ENCODE data around the gene RECQL5. TPM values are rescaled to one million over a fixed set of nuclear protein-coding genes. Genes with fewer than 3 reads are reported as not detected.
"Not testable (repeated sequence)": the region's sequence is repeated elsewhere in the genome, so short reads cannot be mapped to it uniquely, and the experiment has no call there.

The RECQL5 gene
- total RNA-seq, 1 donor, result 7.8 TPM

DNA sequence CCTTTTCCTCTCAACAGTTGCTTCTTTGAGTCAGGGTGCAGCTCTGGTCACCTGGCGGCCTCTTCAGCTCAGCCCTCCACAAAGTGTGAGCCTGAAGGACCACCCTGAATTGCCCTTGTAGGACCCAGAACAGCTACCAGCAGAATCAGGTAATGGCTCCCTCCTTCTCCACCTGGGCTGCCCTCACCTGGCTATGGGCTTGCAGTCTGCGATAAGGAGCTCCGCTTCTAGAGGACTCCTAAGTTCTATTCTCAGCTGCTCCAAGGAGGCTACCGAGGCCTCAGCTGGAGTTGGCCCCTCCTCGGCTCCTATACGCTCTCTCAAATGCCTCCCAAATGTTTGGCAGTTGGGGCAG lies 20.3 kb downstream of the RECQL5 start:
- Histone ChIP-seq H3K27me3 (ENCODE audit: insufficient read depth, low read length) (no peaks in the 10 kb centered on the region), H3K9me3 (ENCODE audit: low read depth, low read length) (no peaks in the 10 kb centered on the region), H3K4me3 (ENCODE audit: low read length) (no peak overlapping the region), H3K4me1 (ENCODE audit: insufficient read depth, low read length) (peaks cover 13% of the 10 kb centered on the region)

DNA sequence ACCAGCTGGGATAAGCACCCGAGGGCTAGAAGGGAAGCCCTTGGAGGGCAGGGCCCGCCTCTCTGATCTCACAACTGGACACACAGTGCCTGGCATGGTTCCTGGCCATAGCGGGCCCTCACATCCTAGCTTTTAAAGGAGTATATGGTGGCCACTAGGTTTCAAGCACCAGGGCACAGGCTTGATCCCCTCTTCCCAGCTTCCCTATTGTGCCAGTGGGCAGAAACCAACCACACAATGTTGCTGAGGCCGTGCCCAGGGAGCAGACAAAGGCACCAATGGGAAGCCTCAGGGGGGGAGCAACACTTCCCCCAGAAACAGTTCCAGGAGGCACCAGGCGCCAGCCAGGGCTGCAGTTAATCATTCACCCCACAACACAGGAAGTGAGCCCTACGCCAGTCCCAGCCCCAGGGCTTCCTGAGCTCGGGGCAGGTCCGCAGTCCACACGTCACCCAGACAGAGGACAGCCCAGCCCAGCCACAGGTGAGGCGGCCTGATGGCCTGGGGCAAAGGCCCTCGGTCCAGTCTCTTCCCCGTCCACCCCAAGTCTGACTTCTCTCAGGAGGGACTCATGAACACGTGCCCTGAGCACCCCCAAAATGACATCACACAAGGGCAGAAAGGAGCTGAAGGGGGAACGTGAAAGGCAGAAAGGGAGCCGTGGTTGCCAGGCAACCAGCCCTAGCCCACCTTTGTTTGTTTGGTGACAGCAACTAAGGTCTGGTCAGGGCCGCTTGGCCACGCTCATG lies 20.9 kb downstream of the RECQL5 start:
- Histone ChIP-seq H3K4me1 (ENCODE audit: insufficient read depth, low read length) (peaks cover 13% of the 10 kb centered on the region), H3K4me3 (ENCODE audit: low read length) (no peak overlapping the region), H3K9me3 (ENCODE audit: low read depth, low read length) (no peaks in the 10 kb centered on the region), H3K27me3 (ENCODE audit: insufficient read depth, low read length) (no peaks in the 10 kb centered on the region)

DNA sequence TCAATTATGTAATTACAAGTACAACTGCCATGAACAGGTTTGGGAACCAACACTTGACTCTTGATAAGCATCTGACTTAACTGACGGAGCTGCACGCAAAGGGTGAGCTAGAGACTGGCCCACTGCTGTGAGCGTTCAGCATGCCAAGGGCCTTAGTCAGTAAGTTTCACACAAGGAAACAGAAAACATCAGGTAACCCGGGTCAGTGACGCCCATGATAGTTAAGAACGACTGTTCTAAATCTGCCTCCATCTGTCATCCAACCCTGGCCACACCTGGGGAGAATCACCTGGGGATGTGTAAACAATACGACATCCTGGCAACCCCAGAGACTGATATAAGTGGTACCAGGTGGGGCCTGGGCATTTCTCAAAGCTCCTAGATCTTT lies 21.5 kb downstream of the RECQL5 start:
- Histone ChIP-seq H3K4me1 (ENCODE audit: insufficient read depth, low read length) (peaks cover 13% of the 10 kb centered on the region), H3K4me3 (ENCODE audit: low read length) (no peak overlapping the region), H3K9me3 (ENCODE audit: low read depth, low read length) (no peaks in the 10 kb centered on the region), H3K27me3 (ENCODE audit: insufficient read depth, low read length) (no peaks in the 10 kb centered on the region)

DNA sequence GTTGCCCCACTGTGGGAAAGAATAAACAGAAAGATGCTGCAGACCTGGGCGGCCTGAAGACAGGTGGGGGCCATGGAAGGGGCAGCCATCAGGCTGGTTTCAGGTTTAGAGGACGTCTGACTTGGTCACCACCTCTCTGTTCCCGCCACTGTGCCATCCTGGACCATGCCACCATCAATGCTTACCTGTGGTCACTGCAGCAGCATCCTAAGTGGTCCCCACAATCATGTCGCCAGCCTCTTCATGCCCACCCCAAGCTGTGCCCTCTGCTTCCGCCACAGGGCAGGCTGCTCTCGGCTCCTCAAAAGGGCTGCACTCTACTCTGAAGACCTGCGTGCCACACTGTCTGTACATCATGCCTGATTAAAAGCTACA lies 23.3 kb downstream of the RECQL5 start:
- no peak overlapping the region for H3K4me3 ChIP-seq (ENCODE audit: low read length)
- H3K9me3 ChIP-seq (ENCODE audit: low read depth, low read length), result no peaks in the 10 kb centered on the region
- H3K4me1 ChIP-seq (ENCODE audit: insufficient read depth, low read length), result peaks cover 13% of the 10 kb centered on the region
- H3K27me3 ChIP-seq (ENCODE audit: insufficient read depth, low read length), result no peaks in the 10 kb centered on the region

DNA sequence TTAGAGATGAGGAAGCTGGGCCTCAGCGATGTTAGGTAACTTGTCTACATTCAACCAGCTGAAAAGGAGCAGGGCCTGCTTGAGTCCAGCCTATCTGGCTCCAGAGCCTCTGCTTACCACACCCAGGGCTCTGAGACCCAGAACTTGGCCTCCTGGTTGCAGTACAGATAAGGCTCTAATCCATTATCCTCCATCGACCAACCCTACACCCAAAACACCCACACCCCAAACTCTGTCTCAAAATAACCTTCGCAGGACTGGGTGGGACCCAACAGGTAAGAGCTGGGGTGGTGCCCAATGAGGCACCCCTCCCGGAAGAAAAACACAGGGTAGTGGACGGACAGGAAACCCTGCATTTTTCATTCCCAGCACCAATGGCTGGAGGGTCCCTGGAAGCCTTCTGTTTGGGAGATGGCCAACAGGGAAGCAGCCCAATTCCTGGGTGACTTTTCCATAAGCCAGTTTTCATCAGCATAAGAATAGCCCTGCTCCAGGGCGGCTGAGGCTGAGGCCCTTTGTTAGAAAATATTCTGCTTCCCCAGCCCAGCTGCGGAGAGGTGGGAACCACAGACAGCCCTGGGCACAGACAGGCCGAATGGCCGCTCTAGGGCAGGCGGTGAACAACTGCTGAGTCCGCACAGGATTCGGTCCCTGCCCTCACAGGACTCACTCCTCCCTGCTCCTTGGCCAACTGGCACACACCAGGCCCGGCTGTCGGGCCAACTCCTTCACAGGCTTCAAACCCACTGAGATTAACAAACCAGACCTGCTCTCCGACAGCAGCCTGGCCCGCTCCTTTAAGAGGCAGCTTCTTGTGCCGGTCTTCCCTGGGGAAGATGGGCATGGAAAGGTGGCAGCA lies 23.9 kb downstream of the RECQL5 start:
- no peak overlapping the region for H3K4me3 ChIP-seq (ENCODE audit: low read length)
- peaks cover 13% of the 10 kb centered on the region for H3K4me1 ChIP-seq (ENCODE audit: insufficient read depth, low read length)
- no peaks in the 10 kb centered on the region for H3K9me3 ChIP-seq (ENCODE audit: low read depth, low read length)
- H3K27me3 ChIP-seq (ENCODE audit: insufficient read depth, low read length), result no peaks in the 10 kb centered on the region

DNA sequence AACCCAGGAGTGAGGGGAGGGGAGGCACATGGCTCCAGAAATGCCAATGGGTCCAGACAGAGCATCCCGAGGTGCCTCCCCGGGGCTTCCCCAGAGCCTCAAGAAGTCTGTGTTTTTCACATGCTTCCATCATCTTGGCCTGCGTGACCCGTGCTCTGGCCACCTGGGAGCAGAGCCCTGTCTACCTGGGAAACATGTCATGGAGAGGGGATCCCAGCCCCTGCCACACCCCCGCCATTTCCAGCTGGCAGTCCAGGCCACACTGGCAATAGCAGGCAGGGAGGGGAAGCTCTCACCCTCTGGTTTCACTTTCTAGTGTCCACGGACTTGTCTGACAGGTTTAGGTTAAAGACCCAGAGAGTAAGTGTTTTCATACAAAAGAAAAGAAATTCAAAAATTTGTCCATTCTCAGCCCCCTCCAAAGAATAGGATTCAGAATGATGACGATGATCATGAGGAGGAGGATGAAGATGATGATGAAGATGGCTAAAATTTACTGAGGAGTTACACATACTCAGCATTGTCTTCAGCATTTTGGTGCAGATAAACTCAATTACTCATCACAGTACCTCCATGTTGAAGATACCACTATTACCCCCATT lies 24.7 kb downstream of the RECQL5 start:
- H3K9me3 ChIP-seq (ENCODE audit: low read depth, low read length), result no peaks in the 10 kb centered on the region
- peaks cover 13% of the 10 kb centered on the region for H3K4me1 ChIP-seq (ENCODE audit: insufficient read depth, low read length)
- H3K4me3 ChIP-seq (ENCODE audit: low read length), result no peak overlapping the region
- no peaks in the 10 kb centered on the region for H3K27me3 ChIP-seq (ENCODE audit: insufficient read depth, low read length)

DNA sequence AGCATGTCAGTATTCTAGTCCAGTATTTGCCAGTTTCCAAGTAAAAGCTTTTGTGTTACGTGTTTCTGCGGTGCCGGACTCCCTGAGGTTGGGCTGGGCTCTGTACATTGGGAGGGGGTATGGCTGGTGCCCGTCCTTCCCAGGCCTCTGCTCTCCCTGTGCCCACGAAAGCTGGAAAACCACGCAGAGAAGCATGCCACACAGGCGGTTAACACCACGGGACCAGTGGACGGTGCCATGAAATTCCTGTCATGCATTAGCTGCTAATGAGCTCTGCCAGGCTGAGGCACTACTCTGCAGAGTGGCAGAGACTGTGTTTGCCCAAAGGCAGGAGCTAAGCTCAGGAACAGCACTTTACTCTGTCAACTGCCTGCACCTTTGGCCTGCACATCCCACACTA lies 25.6 kb downstream of the RECQL5 start:
- Histone ChIP-seq H3K4me1 (ENCODE audit: insufficient read depth, low read length) (peaks cover 10% of the 10 kb centered on the region), H3K4me3 (ENCODE audit: low read length) (no peak overlapping the region), H3K9me3 (ENCODE audit: low read depth, low read length) (no peaks in the 10 kb centered on the region), H3K27me3 (ENCODE audit: insufficient read depth, low read length) (no peaks in the 10 kb centered on the region)

DNA sequence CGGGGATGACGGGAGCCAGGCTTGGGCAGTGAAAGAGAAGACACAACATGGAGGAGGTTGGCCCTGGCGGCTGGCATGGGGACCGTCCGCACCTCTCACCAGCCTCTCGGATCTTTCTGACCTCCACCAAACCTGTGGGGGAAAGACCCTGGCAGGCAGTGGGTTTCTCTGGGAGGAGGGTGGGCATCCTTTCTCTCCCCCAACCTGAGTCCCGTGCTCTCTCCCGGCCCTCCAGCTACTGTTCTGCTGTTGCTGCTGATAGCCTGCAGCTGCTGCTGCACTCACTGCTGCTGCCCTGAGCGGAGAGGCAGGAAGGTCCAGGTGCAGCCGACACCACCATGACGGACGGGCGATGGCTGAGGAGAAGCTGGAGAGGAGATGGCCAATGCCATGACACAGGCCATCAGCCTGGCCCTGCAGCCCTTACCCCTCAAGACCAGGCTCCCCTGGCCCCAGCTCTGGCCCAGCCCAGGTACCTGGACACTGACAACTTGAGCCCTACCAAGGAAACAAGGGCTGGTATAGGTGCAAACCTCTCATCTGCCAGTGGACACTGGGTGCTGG lies 26.3 kb downstream of the RECQL5 start:
- no peaks in the 10 kb centered on the region for H3K27me3 ChIP-seq (ENCODE audit: insufficient read depth, low read length)
- peaks cover 3% of the 10 kb centered on the region for H3K4me1 ChIP-seq (ENCODE audit: insufficient read depth, low read length)
- no peak overlapping the region for H3K4me3 ChIP-seq (ENCODE audit: low read length)
- no peaks in the 10 kb centered on the region for H3K9me3 ChIP-seq (ENCODE audit: low read depth, low read length)

DNA sequence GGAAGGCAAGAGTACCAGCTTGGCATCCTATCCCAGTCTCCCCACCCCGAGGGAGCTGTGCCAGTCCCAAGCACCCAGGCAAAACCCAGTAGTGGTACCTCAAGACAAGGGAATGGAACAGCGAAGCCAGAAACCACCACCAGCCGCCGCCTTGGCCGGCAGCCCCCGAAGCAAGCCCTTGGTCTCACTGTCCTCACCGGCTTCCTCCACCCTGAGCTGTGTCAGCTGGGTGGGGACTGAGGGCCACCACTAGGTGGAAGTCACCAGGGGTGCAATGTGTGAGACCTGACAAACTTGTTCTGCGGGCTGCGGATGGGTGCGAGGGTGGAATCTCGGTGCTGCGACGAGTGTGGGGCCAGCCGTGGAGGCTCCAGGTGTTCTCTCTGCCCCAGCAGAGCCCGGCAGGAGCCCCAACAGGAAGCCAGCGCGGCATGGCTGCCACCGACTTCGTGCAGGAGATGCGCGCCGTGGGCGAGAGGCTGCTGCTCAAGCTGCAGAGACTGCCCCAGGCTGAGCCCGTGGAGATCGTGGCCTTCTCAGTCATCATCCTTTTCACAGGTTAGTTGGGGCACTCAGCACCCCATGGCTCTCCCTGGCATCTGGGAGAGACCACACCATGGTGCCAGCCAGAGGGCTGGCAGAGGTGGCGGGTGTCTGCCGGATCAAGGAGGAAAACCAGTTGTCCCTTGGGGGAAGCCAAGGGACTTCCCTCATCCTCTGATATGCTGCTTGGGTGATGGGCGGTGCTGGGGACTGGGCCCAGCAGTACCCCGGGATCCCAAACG lies 27.0 kb downstream of the RECQL5 start:
- Histone ChIP-seq H3K4me3 (ENCODE audit: low read length) (no peak overlapping the region), H3K27me3 (ENCODE audit: insufficient read depth, low read length) (no peaks in the 10 kb centered on the region), H3K9me3 (ENCODE audit: low read depth, low read length) (no peaks in the 10 kb centered on the region), H3K4me1 (ENCODE audit: insufficient read depth, low read length) (no peaks in the 10 kb centered on the region)

DNA sequence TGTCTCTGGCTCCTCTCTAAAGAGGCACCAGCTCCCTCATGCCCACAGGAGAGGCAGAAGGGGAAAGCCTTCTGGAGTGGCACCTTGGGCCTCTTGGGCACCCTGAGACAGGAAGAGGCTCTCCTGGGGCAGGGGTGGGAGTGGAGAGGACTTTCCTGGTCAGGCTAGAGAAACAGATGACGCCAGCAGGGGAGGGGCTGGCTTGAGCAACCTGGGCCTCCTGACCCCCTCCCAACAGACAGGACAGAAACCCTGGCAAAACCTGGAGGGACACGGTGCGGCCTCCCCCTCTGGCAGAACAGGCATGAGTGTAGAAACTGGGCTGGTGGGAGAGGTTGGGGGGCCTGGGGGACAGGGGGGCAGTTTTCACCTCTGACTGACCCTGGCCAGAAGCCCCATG lies 27.6 kb downstream of the RECQL5 start:
- no peak overlapping the region for H3K4me3 ChIP-seq (ENCODE audit: low read length)
- no peaks in the 10 kb centered on the region for H3K27me3 ChIP-seq (ENCODE audit: insufficient read depth, low read length)
- H3K4me1 ChIP-seq (ENCODE audit: insufficient read depth, low read length), result no peaks in the 10 kb centered on the region
- H3K9me3 ChIP-seq (ENCODE audit: low read depth, low read length), result no peaks in the 10 kb centered on the region

DNA sequence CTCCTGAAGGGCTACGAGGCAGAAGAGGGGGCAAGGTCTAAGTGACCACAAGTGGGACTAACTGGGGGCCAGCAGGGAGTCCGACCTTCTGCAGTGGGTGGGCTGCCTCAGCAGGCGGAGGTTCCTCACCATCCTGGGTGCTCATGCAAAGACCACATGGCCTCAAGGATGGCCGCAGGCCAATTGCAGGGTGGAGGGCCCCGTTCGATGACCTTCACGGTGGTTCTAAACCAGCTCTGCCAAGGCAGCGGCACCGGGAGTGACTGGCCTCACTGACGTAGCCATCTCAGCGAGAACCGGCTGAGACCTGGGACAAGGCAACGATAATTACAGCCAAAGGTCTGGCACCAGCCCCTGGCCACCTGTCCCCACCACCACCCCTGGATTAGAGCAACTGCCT lies 28.1 kb downstream of the RECQL5 start:
- Histone ChIP-seq H3K4me1 (ENCODE audit: insufficient read depth, low read length) (peaks cover 2% of the 10 kb centered on the region), H3K9me3 (ENCODE audit: low read depth, low read length) (no peaks in the 10 kb centered on the region), H3K4me3 (ENCODE audit: low read length) (no peak overlapping the region), H3K27me3 (ENCODE audit: insufficient read depth, low read length) (no peaks in the 10 kb centered on the region)

DNA sequence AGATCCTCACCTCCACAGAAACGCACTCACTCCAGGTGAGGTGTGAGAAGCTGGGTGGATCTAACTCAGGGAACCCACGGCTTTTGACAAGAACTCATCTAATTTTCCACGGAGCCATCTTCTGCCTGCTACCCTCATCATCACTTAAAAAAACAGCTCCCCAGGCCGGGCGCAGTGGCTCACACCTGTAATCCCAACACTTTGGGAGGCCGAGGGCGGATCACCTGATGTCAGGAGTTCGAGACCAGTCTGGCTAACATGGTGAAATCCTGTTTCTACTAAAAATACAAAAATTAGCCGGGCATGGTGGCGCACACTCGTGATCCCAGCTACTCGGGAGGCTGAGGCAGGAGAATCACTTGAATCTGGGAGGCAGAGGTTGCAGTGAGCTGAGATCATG lies 28.9 kb downstream of the RECQL5 start:
- H3K9me3 ChIP-seq (ENCODE audit: low read depth, low read length); H3K27me3 ChIP-seq (ENCODE audit: insufficient read depth, low read length); H3K4me3 ChIP-seq (ENCODE audit: low read length): not testable (repeated sequence)
- peaks cover 10% of the 10 kb centered on the region for H3K4me1 ChIP-seq (ENCODE audit: insufficient read depth, low read length)

DNA sequence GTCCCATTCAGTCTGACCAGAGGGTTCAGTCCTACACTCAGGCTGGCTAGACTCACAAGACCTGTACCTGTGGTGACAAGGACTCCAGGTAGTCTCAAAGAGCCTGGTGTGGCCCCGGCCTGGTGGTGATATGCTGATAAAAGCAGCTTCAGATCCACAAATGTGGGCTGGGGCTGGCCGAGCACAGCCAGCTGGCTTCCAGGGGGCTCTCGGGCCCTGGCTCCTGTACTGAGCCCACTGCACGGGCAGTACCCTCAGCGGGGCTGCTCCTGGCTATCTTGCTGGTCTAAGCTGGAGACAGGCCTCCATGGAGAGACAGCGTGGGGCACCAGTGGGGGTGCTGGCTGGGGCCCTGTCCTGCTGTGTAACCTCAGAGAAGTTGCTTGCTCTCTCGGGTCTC lies 29.4 kb downstream of the RECQL5 start:
- Histone ChIP-seq H3K4me1 (ENCODE audit: insufficient read depth, low read length) (peaks cover 10% of the 10 kb centered on the region), H3K27me3 (ENCODE audit: insufficient read depth, low read length) (no peaks in the 10 kb centered on the region), H3K9me3 (ENCODE audit: low read depth, low read length) (no peaks in the 10 kb centered on the region), H3K4me3 (ENCODE audit: low read length) (no peak overlapping the region)

DNA sequence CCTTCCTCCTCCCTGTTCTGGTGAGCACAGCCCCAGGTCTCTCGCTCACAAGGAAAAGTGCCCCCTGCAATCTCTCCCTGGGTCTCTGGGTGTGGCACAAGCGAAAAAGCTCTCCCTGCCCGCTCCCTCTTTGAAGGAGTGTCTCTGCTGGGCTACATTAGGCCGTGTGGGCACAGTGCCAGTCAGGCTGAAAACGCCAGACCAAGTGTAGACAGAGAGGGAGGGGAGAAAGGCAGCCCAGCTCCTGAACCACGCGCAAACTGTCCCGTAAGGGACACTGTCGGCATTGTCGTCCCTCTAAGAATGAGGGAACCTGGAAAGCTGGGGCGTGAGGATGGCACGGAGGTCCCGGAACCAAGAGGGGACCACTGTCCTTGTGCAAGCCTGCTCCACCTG lies 29.8 kb downstream of the RECQL5 start:
- no peak overlapping the region for H3K4me3 ChIP-seq (ENCODE audit: low read length)
- H3K4me1 ChIP-seq (ENCODE audit: insufficient read depth, low read length), result peaks cover 10% of the 10 kb centered on the region
- H3K9me3 ChIP-seq (ENCODE audit: low read depth, low read length), result no peaks in the 10 kb centered on the region
- H3K27me3 ChIP-seq (ENCODE audit: insufficient read depth, low read length), result no peaks in the 10 kb centered on the region

Measured in mononuclear cell (primary cell).